Pancreas (tissue), 10 donors: ENCODE results near the gene ERBB2. TPM values are rescaled to one million over a fixed set of nuclear protein-coding genes. Genes with fewer than 3 reads are reported as not detected.
A peak's percentile ranks its signal among the peaks of the same experiment; 100 is the strongest.
"Not testable (repeated sequence)": the region's sequence is repeated elsewhere in the genome, so short reads cannot be mapped to it uniquely, and the experiment has no call there.

Source experiments
- ATAC-seq, 4 donors: fragments of 200-7000 bp; cut with Tn5 transposase; one replicate each; pipeline versions ENCODE4 v1.8.0 to v1.9.1; 2020; ENCODE audit warnings: mild to moderate bottlenecking in 4 of 4, moderate library complexity in 4 of 4
- DNase-seq, 6 donors: peaks; one replicate each; pipeline ENCODE4 v3.0.0-alpha.2; 2020
- FAIRE-seq: peaks from 2 replicates; lab custom pipeline; 2012; peaks lifted over from hg19 to GRCh38; lab: Jason Lieb, UNC
- H3K27ac ChIP-seq, 4 donors: fragments of 200-600 bp; sonication (generic); 1 replicate in 3 of 4; 2 replicates in 1 of 4; pipeline versions ENCODE4 v1.5.0 to v1.8.0; 2020
- H3K27me3 ChIP-seq, 4 donors: fragments of 200-600 bp; one replicate each; pipeline ENCODE4 v1.8.0; 2021
- H3K36me3 ChIP-seq, 3 donors: fragments of 200-600 bp; sonication (generic) in 1 of 3; one replicate each; pipeline versions ENCODE4 v1.5.0 to v1.8.0; 2020 to 2021
- H3K4me1 ChIP-seq, 3 donors: fragments of 200-600 bp; one replicate each; pipeline ENCODE4 v1.8.0; 2021
- H3K4me3 ChIP-seq, 4 donors: fragments of 200-600 bp; sonication (generic) in 2 of 4; one replicate each; pipeline versions ENCODE4 v1.5.0 to v1.8.0; 2020 to 2021
- H3K9me3 ChIP-seq, 4 donors: fragments of 200-600 bp; one replicate each; pipeline ENCODE4 v1.8.0; 2021
- CTCF ChIP-seq, 4 donors: fragments of 200-600 bp; sonication (generic) in 3 of 4; IDR thresholded peaks; one replicate each; pipeline versions ENCODE4 v1.5.0 to v1.8.0; 2021; ENCODE audit warnings: antibody characterized with exemption in 4 of 4
- WGBS, 2 donors: extraction: QIAGEN DNeasy Blood & Tissue Kit; methylation state at CpG; one replicate each; pipeline ENCODE4 v1.1.7; 2013; 5-methylcytosine and 5-hydroxymethylcytosine counted together
- intact Hi-C, 3 donors: fragments of 100-400 bp; cut with DNase I; formaldehyde crosslinking; loops; one replicate each; pipeline versions ENCODE4 v1.11.1 to v1.14.2; 2022
- polyA plus RNA-seq, 2 donors: library from polyadenylated mRNA; stranded (reverse); fragments of 200-250 nt; gene quantifications; one replicate each; pipeline ENCODE4 v1.2.3, GENCODE V29; 2013
- total RNA-seq, 6 donors: library from RNA; stranded (reverse); fragmentation: NEBNext Ultra II Directional in 4 of 6; extraction: Animal tissue kit (Norgen Biotek cat#: 25700) in 4 of 6; gene quantifications; one replicate each; pipeline versions ENCODE4 v1.2.1 to v1.2.4, GENCODE V29; 2021 to 2023
- donor health status: healthy with polysubstance abuse.
- donor health status: DM: no; HTN: no; CAD: no; lungs with moderate emphysema.
- donor health status: DM: no; HTN: no; CAD: no.
- donor health status: control.
- donor health status: control.
- donor health status: Bipolar disorder and iron deficiency.
- donor health status: DM: yes; HTN: yes; CAD: no.
- donor health status: DM: no; HTN: no; CAD: no.
- donor health status: DM: no; HTN: no; CAD: no.
- donor health status: DM: yes; HTN: yes; CAD: no.

ERBB2 gene
- total and polyA plus RNA-seq, 8 donors, result 37.2 to 78.9 (median 43.9) TPM

- DNase-seq (peak in 1 of 6 donors; percentile 59), FAIRE-seq (no peak), ATAC-seq (no peak)
- intact Hi-C loops, result no loop called here
- no peaks in the 10 kb centered on the region for H3K27me3 ChIP-seq
- H3K4me1 ChIP-seq, result peaks cover 0 to 5% (median 0%) of the 10 kb centered on the region in 3 donors
- WGBS, 2 donors, result 93 to 95% methylated on average over 13 of the region's 13 CpGs
- peaks cover 0 to 21% (median 7%) of the 10 kb centered on the region in 3 donors for H3K36me3 ChIP-seq
- no peak for TF ChIP-seq CTCF (IDR thresholded peaks at IDR 0.05)
- no peak overlapping the region for H3K27ac ChIP-seq
- no peak overlapping the region for H3K4me3 ChIP-seq
- H3K9me3 ChIP-seq, result no peaks in the 10 kb centered on the region
These were observed 24.9 kb downstream of the ERBB2 start for GRCh38 chr17:39724731-39725130.

GRCh38 chr17:39725923-39726322, 26.1 kb downstream of the ERBB2 start:
- peaks cover 0 to 21% (median 7%) of the 10 kb centered on the region in 3 donors for H3K36me3 ChIP-seq
- H3K4me3 ChIP-seq, FAIRE-seq, H3K27ac ChIP-seq, ATAC-seq, H3K4me1 ChIP-seq, H3K9me3 ChIP-seq, H3K27me3 ChIP-seq, DNase-seq, intact Hi-C loops: not testable (repeated sequence)
- WGBS, 2 donors, result 96 to 100% methylated on average over 1 of the region's 1 CpG

GRCh38 chr17:39726617-39727016, 26.8 kb downstream of the ERBB2 start:
- H3K4me3 ChIP-seq, result no peak overlapping the region

GRCh38 chr17:39727556-39727955, 27.7 kb downstream of the ERBB2 start:
- Histone ChIP-seq H3K4me1 (peaks cover 0 to 7% (median 0%) of the 10 kb centered on the region in 3 donors), H3K9me3 (no peaks in the 10 kb centered on the region), H3K27ac (no peak overlapping the region), H3K36me3 (peaks cover 0 to 21% (median 7%) of the 10 kb centered on the region in 3 donors), H3K27me3 (no peaks in the 10 kb centered on the region), H3K4me3 (no peak overlapping the region)
- FAIRE-seq, result no peak
- no peak for TF ChIP-seq CTCF (IDR thresholded peaks at IDR 0.05)
- intact Hi-C loops, result no loop called here
- WGBS, 2 donors, result 56 to 62% methylated on average over 8 to 10 of the region's 10 CpGs
- no peak for ATAC-seq
- no peak for DNase-seq

More at GRCh38 chr17:39726617-39727016, 26.8 kb downstream of the ERBB2 start:
- Histone ChIP-seq H3K27ac (no peak overlapping the region), H3K27me3 (no peaks in the 10 kb centered on the region), H3K36me3 (peaks cover 0 to 21% (median 7%) of the 10 kb centered on the region in 3 donors), H3K4me1 (peaks cover 0 to 7% (median 0%) of the 10 kb centered on the region in 3 donors), H3K9me3 (no peaks in the 10 kb centered on the region)
- ATAC-seq, result no peak
- intact Hi-C loops, result no loop called here
- 86 to 91% methylated on average over 8 to 9 of the region's 9 CpGs for WGBS, 2 donors
- no peak for TF ChIP-seq CTCF (IDR thresholded peaks at IDR 0.05)
- FAIRE-seq, result no peak
- peak in 1 of 6 donors; percentile 66 for DNase-seq

- Histone ChIP-seq H3K4me1 (peaks cover 0 to 7% (median 0%) of the 10 kb centered on the region in 3 donors), H3K36me3 (peaks cover 0 to 20% (median 7%) of the 10 kb centered on the region in 3 donors), H3K4me3 (peak overlapping the region in 3 of 4 donors; percentile 70 to 86 (median 72)), H3K9me3 (no peaks in the 10 kb centered on the region), H3K27me3 (no peaks in the 10 kb centered on the region), H3K27ac (peak overlapping the region; percentile 82 to 93 (median 90))
- TF ChIP-seq CTCF (IDR thresholded peaks at IDR 0.05), result no peak
- ATAC-seq (no peak), DNase-seq (peak in 1 of 6 donors; percentile 12), FAIRE-seq (no peak)
- WGBS, 2 donors, result 62 to 74% methylated on average over 6 of the region's 6 CpGs
- intact Hi-C loops, result no loop called here
These were observed 29.5 kb downstream of the ERBB2 start for GRCh38 chr17:39729280-39729851.
